Psoas muscle (tissue), 8 donors: Measurements from ENCODE around the gene MYPN. TPM values are rescaled to one million over a fixed set of nuclear protein-coding genes. Genes with fewer than 3 reads are reported as not detected.

Experiments
- ATAC-seq, 4 donors: fragments of 200-7000 bp; cut with Tn5 transposase; one replicate each; pipeline ENCODE4 v1.9.1; 2020; ENCODE audit warnings: moderate library complexity in 3 of 4, mild to moderate bottlenecking in 2 of 4
- DNase-seq, 2 donors: peaks; one replicate each; pipeline ENCODE4 v3.0.0-alpha.2; 2020
- H3K27ac ChIP-seq: fragments of 200-600 bp; one replicate; pipeline ENCODE4 v1.8.0; 2022
- H3K27me3 ChIP-seq, 3 donors: fragments of 200-600 bp in 1 of 3; one replicate each; pipeline versions ENCODE4 v1.6.1 to v1.8.0; 2013 to 2022; ENCODE audit warnings: low read length in 2 of 3, mild to moderate bottlenecking in 2 of 3, moderate library complexity in 1 of 3; ENCODE audit not compliant: insufficient read depth in 3 of 3
- H3K36me3 ChIP-seq, 2 donors: fragments of 200-600 bp in 1 of 2; one replicate each; pipeline versions ENCODE4 v1.6.1 to v1.8.0; 2013 to 2022; ENCODE audit warnings: low read depth in 1 of 2, mild to moderate bottlenecking in 1 of 2, moderate library complexity in 1 of 2; ENCODE audit not compliant: insufficient read depth in 1 of 2
- H3K4me1 ChIP-seq: fragments of 200-600 bp; one replicate; pipeline ENCODE4 v1.8.0; 2022
- H3K4me3 ChIP-seq: fragments of 200-600 bp; one replicate; pipeline ENCODE4 v1.8.0; 2022; ENCODE audit warnings: mild to moderate bottlenecking
- H3K9me3 ChIP-seq: fragments of 200-600 bp; one replicate; pipeline ENCODE4 v1.8.0; 2022
- CTCF ChIP-seq: fragments of 200-600 bp; IDR thresholded peaks from one replicate; pipeline ENCODE4 v1.8.0; 2022; ENCODE audit warnings: antibody characterized with exemption
- WGBS, 3 donors: extraction: QIAGEN DNeasy Blood & Tissue Kit; methylation state at CpG; one replicate each; pipeline versions ENCODE4 v1.1.6 to v1.1.7; 2013; 5-methylcytosine and 5-hydroxymethylcytosine counted together
- intact Hi-C, 2 donors: fragments of 100-400 bp; cut with DNase I; formaldehyde crosslinking; loops; one replicate each; pipeline versions ENCODE4 v1.11.0 to v1.14.2; 2022
- polyA plus RNA-seq, 3 donors: library from polyadenylated mRNA; stranded (reverse); fragments of 200-250 nt; gene quantifications; one replicate each; pipeline ENCODE4 v1.2.3, GENCODE V29; 2013
- total RNA-seq, 4 donors: library from RNA; stranded (reverse); fragmentation: NEBNext Ultra II Directional in 2 of 4; extraction: Animal tissue kit (Norgen Biotek cat#: 25700) in 2 of 4; gene quantifications; one replicate each; pipeline versions ENCODE4 v1.2.1 to v1.2.4, GENCODE V29; 2021 to 2023
- donor health status: healthy with polysubstance abuse.
- donor health status: DM: no; HTN: no; CAD: no; lungs with moderate emphysema.
- donor health status: Bipolar disorder and iron deficiency.
- donor health status: healthy.
- donor health status: DM: yes; HTN: yes; CAD: no.
- donor health status: DM: no; HTN: no; CAD: no.
- donor health status: DM: no; HTN: no; CAD: no.
- donor health status: DM: yes; HTN: yes; CAD: no.

MYPN gene
- total and polyA plus RNA-seq, 7 donors = 24.3 to 376 (median 216) TPM

GRCh38 chr10:68167586-68168189, 58.4 kb downstream of the MYPN start:
- Histone ChIP-seq H3K36me3 (peaks cover 6 to 95% of the 10 kb centered on the region in 2 donors), H3K27me3 (no peaks in the 10 kb centered on the region), H3K4me3 (no peak overlapping the region), H3K4me1 (no peaks in the 10 kb centered on the region), H3K9me3 (no peaks in the 10 kb centered on the region), H3K27ac (peak overlapping the region; percentile 42)
- no peak for DNase-seq
- WGBS, 3 donors = 93 to 97% (median 94%) methylated on average over 6 of the region's 6 CpGs
- no peak for ATAC-seq
- intact Hi-C loops = loop anchor here in 1 of 2 donors (10.0 kb wide), 1 partner anchor 313 kb away; no protein-coding TSS in a partner anchor
- no peak for TF ChIP-seq CTCF

GRCh38 chr10:68171539-68172080, 62.3 kb downstream of the MYPN start:
- ATAC-seq = no peak
- Histone ChIP-seq H3K27ac (peak overlapping the region; percentile 0), H3K27me3 (no peaks in the 10 kb centered on the region), H3K36me3 (peaks cover 0 to 97% of the 10 kb centered on the region in 2 donors), H3K4me1 (peaks cover 12% of the 10 kb centered on the region), H3K9me3 (no peaks in the 10 kb centered on the region), H3K4me3 (no peak overlapping the region)
- intact Hi-C loops = no loop called here
- 50 to 85% (median 74%) methylated on average over 1 of the region's 1 CpG for WGBS, 3 donors
- no peak for TF ChIP-seq CTCF
- DNase-seq = no peak

- DNase-seq = no peak
- intact Hi-C loops = no loop called here
- Histone ChIP-seq H3K27ac (peak overlapping the region; percentile 51), H3K9me3 (no peaks in the 10 kb centered on the region), H3K27me3 (no peaks in the 10 kb centered on the region), H3K36me3 (peaks cover 0 to 97% of the 10 kb centered on the region in 2 donors), H3K4me3 (no peak overlapping the region), H3K4me1 (peaks cover 20% of the 10 kb centered on the region)
- 72 to 84% (median 72%) methylated on average over 2 of the region's 2 CpGs for WGBS, 3 donors
- peak in 2 of 4 donors; percentile 18 to 43 for ATAC-seq
- no peak for TF ChIP-seq CTCF
These were observed 63.0 kb downstream of the MYPN start for GRCh38 chr10:68172324-68172723.

GRCh38 chr10:68175949-68176348, 66.7 kb downstream of the MYPN start:
- DNase-seq (no peak), ATAC-seq (no peak)
- TF ChIP-seq CTCF = no peak
- peaks cover 0 to 99% of the 10 kb centered on the region in 2 donors for H3K36me3 ChIP-seq
- WGBS, 3 donors = 10 to 19% (median 10%) methylated on average over 1 of the region's 1 CpG
- H3K4me1 ChIP-seq = peaks cover 23% of the 10 kb centered on the region
- H3K4me3 ChIP-seq = no peak overlapping the region
- H3K27me3 ChIP-seq = no peaks in the 10 kb centered on the region
- intact Hi-C loops = no loop called here
- H3K9me3 ChIP-seq = no peaks in the 10 kb centered on the region
- H3K27ac ChIP-seq = peak overlapping the region; percentile 46
